ENCODE measurements around the gene TXNL4B.
"Not testable (repeated sequence)": the region's sequence is repeated elsewhere in the genome, so short reads cannot be mapped to it uniquely, and the experiment has no call there.

The TXNL4B gene

GRCh38 chr16:72072514-72073342 is 20.7 kb downstream of the TXNL4B start:
- no peak for DNase-seq

GRCh38 chr16:72068930-72069329 is 24.5 kb downstream of the TXNL4B start:
- DNase-seq = no peak

- peak; percentile 46 for DNase-seq
Measured at GRCh38 chr16:72066747-72067146, 26.7 kb downstream of the TXNL4B start.

GRCh38 chr16:72064361-72064894 is 29.0 kb downstream of the TXNL4B start:
- DNase-seq = no peak

- no peak for DNase-seq
Measured at GRCh38 chr16:72061564-72061963, 31.9 kb downstream of the TXNL4B start.

DNA sequence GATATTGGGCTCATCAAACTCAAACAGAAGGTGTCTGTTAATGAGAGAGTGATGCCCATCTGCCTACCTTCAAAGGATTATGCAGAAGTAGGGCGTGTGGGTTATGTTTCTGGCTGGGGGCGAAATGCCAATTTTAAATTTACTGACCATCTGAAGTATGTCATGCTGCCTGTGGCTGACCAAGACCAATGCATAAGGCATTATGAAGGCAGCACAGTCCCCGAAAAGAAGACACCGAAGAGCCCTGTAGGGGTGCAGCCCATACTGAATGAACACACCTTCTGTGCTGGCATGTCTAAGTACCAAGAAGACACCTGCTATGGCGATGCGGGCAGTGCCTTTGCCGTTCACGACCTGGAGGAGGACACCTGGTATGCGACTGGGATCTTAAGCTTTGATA is 33.0 kb downstream of the TXNL4B start:
- DNase-seq = no peak

DNA sequence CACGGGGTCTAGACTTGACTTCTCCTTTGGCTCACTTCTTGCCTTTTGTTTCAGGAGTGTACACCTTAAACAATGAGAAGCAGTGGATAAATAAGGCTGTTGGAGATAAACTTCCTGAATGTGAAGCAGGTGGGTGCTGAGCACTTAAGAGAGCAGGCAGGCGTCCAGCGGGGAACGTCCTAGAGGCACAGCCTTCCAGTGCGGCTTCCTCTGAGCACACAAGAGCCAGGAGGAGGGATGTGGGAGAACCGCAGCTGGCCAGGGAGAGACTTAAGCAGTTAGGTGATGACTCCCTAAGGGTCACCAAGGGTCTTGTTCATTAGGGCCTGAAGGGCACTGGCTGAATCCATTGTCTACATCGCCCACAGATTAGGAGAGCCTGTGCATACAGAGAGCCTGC is 34.4 kb downstream of the TXNL4B start:
- not testable (repeated sequence) for DNase-seq

DNA sequence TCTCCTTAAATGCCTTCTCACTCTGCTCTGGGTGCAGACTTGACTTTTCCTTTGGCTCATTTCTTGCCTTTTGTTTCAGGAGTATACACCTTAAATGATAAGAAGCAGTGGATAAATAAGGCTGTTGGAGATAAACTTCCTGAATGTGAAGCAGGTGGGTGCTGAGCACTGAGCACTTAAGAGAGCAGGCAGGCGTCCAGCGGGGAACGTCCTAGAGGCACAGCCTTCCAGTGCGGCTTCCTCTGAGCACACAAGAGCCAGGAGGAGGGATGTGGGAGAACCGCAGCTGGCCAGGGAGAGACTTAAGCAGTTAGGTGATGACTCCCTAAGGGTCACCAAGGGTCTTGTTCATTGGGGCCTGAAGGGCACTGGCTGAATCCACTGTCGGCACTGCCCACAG is 36.1 kb downstream of the TXNL4B start:
- not testable (repeated sequence) for DNase-seq

DNA sequence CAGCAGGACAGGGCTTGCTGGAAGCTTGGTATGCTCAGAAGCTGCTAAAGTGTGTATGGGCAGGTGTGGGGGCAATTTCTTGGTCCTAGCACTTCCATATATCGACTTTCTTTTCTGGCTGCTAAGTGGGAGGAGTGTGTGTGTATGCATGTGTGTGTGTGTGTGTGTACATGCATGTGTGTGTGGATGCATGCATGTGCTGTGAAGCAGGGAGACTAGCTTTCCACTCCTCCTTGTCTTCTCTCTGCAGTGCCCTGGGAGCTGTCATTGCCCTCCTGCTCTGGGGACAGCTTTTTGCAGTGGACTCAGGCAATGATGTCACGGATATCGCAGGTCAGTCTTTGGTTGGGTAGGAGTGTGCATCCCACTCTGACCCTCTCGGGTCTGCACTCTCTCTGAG is 37.5 kb downstream of the TXNL4B start:
- no peak for DNase-seq

DNA sequence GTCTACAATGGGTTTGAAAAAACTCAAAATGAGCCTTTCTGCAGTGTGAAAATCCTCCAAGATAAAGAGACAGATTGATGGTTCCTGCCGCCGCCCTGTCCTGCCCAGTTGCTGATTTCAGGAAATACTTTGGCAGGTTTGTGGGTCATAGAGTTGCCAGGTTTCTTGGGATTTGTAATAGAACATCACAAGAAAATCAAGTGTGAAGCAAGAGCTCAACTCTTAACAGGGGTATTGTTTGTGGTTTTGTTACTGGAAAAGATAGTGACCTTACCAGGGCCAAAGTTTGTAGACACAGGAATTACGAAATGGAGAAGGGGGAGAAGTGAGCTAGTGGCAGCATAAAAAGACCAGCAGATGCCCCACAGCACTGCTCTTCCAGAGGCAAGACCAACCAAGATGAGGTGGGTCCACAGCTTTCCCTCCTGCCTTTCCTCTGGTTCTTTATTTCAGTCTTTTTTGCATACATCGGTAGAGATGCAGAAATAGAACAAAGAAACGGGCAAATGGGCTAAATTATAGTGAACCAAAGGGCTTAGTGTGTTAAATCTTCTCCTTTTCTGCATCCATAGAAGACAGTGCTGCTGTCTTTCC is 39.1 kb downstream of the TXNL4B start, which contains the start of gene HP:
HP (plus strand) TSS at position 252 of the 594 bp plus-strand sequence; CDS start at position 400, 148 bp downstream.
- DNase-seq = not testable (repeated sequence)

- no peak for DNase-seq
Measured at GRCh38 chr16:72051818-72052217, 41.6 kb downstream of the TXNL4B start.

DNA sequence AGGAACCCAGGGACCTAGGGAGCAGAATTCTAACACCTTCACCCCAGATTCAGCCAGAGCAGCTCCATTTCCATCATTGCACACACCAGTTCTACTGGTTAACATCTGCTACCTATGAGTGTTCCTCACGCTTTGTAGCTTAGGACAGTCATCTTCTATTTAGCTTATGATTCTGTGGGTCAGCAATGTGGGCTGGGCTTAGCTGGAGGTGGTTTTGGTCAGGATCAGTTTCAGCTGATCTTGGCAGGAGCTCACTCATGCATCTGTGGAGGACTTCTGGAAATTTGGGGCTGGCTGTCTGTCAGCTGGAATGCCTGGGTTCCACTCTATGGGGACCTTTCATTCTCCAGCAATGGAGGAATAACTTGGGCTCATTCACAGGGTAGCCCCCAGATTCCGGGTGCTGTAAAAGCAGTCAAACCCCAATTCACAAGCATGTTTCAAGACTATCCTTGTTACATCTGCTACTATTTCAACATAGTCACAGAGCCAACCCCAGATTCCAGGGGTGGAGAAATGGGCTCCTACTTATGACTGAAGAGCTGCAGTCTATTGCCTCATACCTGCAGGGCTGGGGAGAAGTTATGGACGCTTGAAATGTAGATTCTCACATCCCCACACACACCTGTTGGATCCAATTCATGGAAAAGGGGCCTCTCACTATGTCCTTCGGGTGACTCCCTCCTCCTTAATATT is 42.5 kb downstream of the TXNL4B start:
- DNase-seq = no peak

- DNase-seq = no peak
Measured at GRCh38 chr16:72049110-72049509, 44.3 kb downstream of the TXNL4B start.

GRCh38 chr16:72044825-72045359 is 48.5 kb downstream of the TXNL4B start:
- no peak for DNase-seq

DNA sequence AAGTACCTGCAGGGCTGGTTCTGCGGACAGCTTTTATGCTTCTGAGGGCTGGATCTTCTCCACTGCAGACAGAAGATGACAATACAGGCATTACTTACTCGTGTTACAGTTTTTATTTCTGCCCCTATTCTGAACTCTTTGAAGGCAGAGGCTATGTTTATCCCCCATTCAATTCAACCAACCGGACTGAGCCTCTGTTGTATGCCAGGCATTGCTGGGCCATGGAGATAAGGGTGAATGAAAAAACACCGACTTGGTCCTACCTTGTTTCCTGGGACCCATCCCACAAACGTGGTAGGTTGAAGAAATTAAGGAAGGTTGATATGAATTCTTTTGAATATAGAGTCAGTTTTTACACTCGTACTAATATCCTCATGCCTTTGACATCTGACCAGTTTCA is 49.1 kb downstream of the TXNL4B start:
- DNase-seq = no peak

DNA sequence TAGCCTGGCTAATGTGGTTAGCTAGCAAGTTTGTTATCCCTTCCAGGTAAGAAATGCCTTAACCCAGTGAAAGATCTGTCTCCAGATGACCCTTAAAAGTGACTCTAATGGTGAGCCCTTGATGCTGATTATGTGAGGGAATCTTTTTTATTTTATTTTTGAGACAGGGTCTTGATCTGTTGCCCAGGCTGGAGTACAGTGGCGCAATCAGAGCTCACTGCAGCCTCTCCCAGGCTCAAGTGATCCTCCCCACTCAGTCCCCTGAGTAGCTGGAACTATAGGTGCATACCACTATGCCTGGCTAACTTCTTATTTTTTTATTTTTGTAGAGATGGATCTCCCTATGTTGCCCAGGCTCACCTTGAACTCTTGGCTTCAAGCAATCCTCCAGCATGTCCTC is 49.9 kb downstream of the TXNL4B start:
- no peak for DNase-seq

GRCh38 chr16:72043058-72043457 is 50.4 kb downstream of the TXNL4B start:
- no peak for DNase-seq

DNA sequence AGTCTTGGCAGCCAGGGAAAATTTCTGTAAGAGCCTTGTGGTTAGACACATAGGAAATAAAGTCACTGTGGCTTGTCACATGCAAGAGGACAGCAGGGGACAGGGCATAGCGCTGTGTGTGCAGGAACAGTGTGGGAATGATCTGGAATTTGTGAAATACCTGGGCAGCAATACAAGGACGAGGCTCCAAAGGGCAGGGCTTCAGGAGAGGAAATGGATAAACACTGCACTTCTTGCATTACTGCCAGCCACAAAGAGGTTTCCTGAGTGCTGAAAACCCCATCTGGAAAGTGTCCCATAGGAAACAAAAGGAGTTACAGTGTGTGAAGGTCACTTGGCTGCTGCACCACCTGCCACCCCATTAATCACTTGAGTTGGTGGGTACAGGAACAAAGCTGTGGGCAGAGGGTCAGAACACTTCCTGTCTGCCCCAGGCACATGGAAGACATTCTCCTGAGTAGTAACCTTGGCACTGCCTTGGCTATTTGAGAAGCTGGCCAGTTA is 51.2 kb downstream of the TXNL4B start:
- DNase-seq = peak; percentile 1

DNA sequence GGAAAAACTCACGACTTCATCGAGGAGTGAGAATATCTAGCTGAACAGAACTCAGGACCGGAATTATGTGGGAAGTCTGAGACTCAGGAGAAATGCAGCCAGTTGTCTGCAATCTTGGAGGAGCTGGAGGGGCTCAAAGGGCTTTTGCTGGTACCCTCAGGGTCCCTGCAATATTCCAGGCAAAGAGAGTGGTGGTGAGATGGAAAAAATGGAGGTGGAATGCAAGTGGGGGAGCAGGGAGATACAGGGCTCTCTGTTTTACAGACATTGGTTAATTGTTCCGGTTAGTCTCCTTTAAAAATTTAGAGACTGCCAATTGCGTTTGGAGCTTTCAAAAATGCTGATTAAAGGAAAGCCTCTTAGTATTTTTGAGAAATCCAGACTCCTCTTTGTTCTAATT is 57.3 kb downstream of the TXNL4B start:
- no peak for DNase-seq

Measured in NCI-H2171 treated with DMSO at 0.1 percent for 48 hours (cell line).